Muscle layer of duodenum (tissue), 2 donors: Measurements from ENCODE around the gene EHF.
A peak's percentile ranks its signal among the peaks of the same experiment; 100 is the strongest.

Experiments
- H3K27ac ChIP-seq: one replicate; pipeline ENCODE4 v1.7.0; 2013; ENCODE audit warnings: mild to moderate bottlenecking, low read length
- H3K27me3 ChIP-seq: one replicate; pipeline ENCODE4 v1.7.0; 2013; ENCODE audit warnings: low read depth, mild to moderate bottlenecking, control low read depth, low read length
- H3K36me3 ChIP-seq, 2 donors: one replicate each; pipeline ENCODE4 v1.7.0; 2013; ENCODE audit warnings: low read length in 2 of 2, control low read depth in 1 of 2, mild to moderate bottlenecking in 1 of 2; ENCODE audit not compliant: insufficient read depth in 2 of 2, control insufficient read depth in 1 of 2
- H3K4me1 ChIP-seq, 2 donors: one replicate each; pipeline ENCODE4 v1.7.0; 2013; ENCODE audit warnings: low read length in 2 of 2, mild to moderate bottlenecking in 2 of 2, control low read depth in 1 of 2, moderate library complexity in 1 of 2; ENCODE audit not compliant: insufficient read depth in 2 of 2, control insufficient read depth in 1 of 2
- H3K4me3 ChIP-seq, 2 donors: one replicate each; pipeline ENCODE4 v1.7.0; 2013; ENCODE audit warnings: low read length in 2 of 2, low read depth in 1 of 2, mild to moderate bottlenecking in 1 of 2
- H3K9me3 ChIP-seq, 2 donors: one replicate each; pipeline ENCODE4 v1.7.0; 2013; ENCODE audit warnings: low read length in 2 of 2, control low read depth in 1 of 2, mild to moderate bottlenecking in 1 of 2; ENCODE audit not compliant: control insufficient read depth in 1 of 2
- donor health status: healthy.

The EHF gene

DNA sequence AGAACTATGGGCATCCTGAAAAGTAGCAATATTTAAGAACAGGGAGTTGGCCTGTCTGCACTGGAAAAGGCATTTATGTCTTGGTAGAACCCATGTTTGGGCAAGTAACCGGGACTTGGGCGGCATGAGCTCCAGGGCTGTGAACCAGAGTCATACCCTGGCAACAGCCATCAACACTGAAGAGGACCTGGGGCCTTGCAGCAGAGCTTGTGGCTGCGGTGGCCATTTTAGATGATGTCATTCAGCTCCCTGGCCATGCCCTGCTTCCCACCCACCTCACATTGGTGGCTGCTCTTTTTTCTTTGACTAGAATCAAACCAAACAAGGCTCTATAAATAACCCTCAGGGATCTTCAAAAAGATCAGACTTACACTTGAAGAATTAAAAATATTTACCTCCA, 26.6 kb downstream of the EHF start:
- Histone ChIP-seq H3K9me3 (no peaks in the 10 kb centered on the region), H3K27ac (no peak overlapping the region), H3K4me3 (no peak overlapping the region), H3K36me3 (no peaks in the 10 kb centered on the region), H3K27me3 (no peaks in the 10 kb centered on the region), H3K4me1 (no peaks in the 10 kb centered on the region)

DNA sequence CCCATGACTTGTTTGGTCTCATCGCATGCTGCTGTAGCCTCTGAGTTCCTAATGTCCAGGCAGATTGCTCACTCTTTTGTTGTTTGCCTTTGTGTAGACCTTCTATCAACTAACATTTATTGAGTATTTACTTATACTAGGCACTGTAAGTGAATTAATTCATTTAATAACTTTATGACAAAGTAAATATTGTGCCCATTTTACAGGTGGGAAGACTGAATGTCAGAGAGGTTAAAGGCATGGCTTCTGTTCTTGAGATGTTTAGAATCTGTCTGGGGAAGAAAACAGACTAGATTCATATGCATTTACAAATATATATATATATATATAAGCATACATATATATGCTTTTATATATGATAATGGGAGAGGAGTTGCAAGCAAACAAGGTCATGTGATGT, 27.1 kb downstream of the EHF start:
- Histone ChIP-seq H3K36me3 (no peaks in the 10 kb centered on the region), H3K4me1 (no peaks in the 10 kb centered on the region), H3K27ac (no peak overlapping the region), H3K27me3 (no peaks in the 10 kb centered on the region), H3K9me3 (no peaks in the 10 kb centered on the region), H3K4me3 (no peak overlapping the region)

DNA sequence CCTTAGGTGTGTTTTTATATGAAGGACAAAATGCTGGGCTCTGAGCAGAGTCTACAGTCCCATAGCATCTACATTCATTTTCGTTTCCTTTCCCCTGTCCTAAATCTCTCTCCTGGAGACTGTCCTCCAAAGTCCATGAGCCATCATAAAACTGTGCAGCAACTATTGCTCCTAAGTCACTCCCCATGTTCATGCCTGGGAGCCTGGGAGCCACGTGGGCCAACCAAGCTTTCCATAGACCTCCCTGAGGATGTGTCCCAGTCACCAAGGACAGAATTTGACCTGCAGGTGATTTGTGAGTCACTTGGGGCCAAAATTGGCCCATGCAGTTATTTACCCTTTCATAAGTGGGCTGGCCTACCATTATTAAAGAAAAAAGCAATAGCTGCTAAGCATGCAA, 28.7 kb downstream of the EHF start:
- Histone ChIP-seq H3K36me3 (no peaks in the 10 kb centered on the region), H3K4me3 (no peak overlapping the region), H3K9me3 (no peaks in the 10 kb centered on the region), H3K4me1 (peaks cover 0 to 3% of the 10 kb centered on the region in 2 donors), H3K27me3 (no peaks in the 10 kb centered on the region), H3K27ac (no peak overlapping the region)

DNA sequence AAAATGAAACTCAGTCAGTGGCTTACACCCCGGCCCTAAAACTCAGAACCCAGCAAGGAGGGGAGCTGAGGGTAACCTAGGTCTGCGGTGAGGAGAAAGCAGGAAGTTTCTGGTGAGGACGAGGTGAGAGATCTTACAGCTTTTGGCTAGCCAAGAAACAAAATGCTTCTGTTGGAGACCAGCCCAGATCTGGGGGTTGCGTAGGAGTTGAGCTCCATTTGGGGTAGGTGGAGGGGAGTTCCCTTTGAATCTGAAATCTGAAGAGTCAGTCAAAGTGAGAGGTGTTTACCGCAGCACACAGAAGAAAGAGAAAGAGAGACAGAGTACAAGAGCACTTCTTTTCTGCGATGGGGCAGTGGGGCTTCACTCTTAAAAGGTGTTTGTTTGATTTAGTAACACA, 29.6 kb downstream of the EHF start:
- H3K27ac ChIP-seq, result no peak overlapping the region

DNA sequence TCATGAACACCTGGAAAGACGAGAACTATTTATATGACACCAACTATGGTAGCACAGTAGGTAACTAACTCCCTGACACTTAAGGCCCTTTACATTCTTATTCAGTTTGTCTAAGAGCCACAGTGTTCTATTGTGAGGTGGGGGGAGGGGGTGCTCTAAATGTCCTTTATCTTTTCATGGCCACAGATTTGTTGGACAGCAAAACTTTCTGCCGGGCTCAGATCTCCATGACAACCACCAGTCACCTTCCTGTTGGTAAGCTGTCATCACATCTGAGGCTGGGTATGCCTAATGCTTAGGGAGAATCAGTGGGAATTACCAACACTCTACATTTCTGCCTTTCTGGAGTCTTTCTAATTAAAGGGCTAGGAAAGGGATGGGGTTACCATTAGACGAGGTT, 30.7 kb downstream of the EHF start:
- Histone ChIP-seq H3K36me3 (no peaks in the 10 kb centered on the region), H3K27ac (no peak overlapping the region), H3K4me1 (peaks cover 0 to 3% of the 10 kb centered on the region in 2 donors)

More for the DNA sequence above, 29.6 kb downstream of the EHF start:
- Histone ChIP-seq H3K27me3 (no peaks in the 10 kb centered on the region), H3K9me3 (no peaks in the 10 kb centered on the region), H3K4me1 (peaks cover 0 to 3% of the 10 kb centered on the region in 2 donors), H3K36me3 (no peaks in the 10 kb centered on the region), H3K4me3 (no peak overlapping the region)

DNA sequence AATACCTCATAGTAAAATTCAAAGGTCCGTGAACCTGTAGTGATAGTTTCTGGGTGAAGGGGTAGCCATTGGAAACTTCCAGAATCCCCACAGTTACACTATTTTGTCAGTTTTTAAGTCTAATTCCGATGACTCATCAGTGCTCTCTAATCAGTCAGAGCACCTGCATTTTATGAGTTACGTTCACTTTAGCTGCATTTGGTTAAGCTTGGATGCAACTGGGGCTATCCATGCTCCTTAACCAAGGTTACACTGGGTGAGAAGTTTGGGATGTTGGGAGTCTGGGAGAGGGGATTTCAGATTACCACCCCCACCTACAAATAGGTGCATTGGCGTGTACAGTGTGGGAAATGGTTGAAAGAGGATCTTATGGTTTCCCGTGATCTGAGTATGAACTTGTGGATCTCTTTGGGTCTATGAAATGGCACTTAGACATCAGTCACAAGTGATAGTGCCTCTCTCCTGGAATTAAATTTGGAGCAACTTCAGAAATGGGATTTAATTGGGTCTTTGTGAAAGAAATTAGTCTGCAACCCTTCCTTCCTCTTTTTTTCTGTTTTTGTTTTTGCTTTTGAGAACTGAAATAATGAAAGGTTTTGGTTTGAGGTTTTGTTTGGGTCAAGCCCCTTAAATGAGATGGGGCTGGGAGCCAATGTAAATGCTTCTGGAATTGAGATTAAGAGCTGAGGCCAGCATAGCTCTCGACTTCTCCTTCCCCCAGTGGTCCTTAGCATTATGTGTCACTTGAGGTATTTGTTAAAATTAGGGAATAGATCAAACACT, 31.5 kb downstream of the EHF start:
- Histone ChIP-seq H3K27ac (no peak overlapping the region), H3K4me1 (peaks cover 0 to 3% of the 10 kb centered on the region in 2 donors), H3K4me3 (no peak overlapping the region), H3K9me3 (no peaks in the 10 kb centered on the region), H3K36me3 (no peaks in the 10 kb centered on the region), H3K27me3 (no peaks in the 10 kb centered on the region)

More for the DNA sequence above, 30.7 kb downstream of the EHF start:
- Histone ChIP-seq H3K4me3 (no peak overlapping the region), H3K27me3 (no peaks in the 10 kb centered on the region), H3K9me3 (no peaks in the 10 kb centered on the region)

DNA sequence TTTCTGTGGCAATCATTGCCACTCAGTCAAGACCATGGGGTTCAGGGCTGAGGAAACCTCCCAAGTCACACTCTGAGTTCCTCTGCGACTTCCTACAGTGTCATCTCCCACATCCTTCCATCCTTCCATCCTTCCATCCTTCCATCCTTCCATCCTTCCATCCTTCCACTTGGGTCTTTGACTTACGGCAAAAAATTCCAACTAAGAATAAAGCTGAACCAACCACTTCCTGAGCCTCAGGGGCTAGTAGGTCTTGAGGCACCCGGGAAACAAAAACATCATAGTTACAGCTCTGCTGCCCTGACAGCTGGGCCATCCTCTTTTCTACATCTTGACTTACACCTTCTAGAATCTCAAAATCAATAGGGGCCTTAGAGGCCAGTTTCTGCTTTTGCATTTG, 32.1 kb downstream of the EHF start:
- peak overlapping the region; percentile 27 for H3K27ac ChIP-seq
- H3K9me3 ChIP-seq, result no peaks in the 10 kb centered on the region
- H3K4me3 ChIP-seq, result no peak overlapping the region
- H3K4me1 ChIP-seq, result peaks cover 0 to 3% of the 10 kb centered on the region in 2 donors
- H3K27me3 ChIP-seq, result no peaks in the 10 kb centered on the region
- H3K36me3 ChIP-seq, result no peaks in the 10 kb centered on the region

DNA sequence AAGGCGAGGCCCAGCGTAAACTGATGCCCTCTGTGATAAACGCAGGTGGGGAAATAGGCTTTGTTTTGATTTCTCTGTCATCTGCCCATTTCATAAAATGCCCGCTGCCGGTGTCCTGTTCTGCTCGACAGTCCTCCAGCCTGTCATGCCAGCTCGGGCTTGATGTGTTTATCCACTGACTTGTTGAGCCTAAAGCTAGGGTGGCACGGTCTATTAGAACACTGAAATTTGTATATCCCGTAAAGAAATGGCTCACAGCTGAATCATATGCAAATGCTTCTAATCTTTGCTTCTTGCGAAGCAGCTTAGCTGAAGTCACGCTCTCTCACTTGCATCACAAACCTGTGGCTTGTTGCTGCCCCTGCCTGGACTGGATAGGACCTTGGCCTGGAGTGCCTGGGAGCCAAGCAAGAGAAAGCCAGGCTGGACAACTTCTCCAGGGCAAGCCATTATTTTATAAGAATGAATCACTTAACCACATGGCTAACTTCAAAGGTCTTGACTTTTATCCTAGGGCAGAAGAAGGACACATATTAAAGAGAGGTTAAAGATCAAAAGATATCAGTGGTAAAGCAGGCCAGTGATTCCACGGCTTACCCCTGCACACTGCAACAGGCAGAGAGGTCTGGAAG, 33.1 kb downstream of the EHF start:
- Histone ChIP-seq H3K4me1 (peaks cover 0 to 3% of the 10 kb centered on the region in 2 donors), H3K9me3 (no peaks in the 10 kb centered on the region), H3K36me3 (no peaks in the 10 kb centered on the region), H3K27me3 (no peaks in the 10 kb centered on the region), H3K4me3 (no peak overlapping the region), H3K27ac (peak overlapping the region; percentile 27)

DNA sequence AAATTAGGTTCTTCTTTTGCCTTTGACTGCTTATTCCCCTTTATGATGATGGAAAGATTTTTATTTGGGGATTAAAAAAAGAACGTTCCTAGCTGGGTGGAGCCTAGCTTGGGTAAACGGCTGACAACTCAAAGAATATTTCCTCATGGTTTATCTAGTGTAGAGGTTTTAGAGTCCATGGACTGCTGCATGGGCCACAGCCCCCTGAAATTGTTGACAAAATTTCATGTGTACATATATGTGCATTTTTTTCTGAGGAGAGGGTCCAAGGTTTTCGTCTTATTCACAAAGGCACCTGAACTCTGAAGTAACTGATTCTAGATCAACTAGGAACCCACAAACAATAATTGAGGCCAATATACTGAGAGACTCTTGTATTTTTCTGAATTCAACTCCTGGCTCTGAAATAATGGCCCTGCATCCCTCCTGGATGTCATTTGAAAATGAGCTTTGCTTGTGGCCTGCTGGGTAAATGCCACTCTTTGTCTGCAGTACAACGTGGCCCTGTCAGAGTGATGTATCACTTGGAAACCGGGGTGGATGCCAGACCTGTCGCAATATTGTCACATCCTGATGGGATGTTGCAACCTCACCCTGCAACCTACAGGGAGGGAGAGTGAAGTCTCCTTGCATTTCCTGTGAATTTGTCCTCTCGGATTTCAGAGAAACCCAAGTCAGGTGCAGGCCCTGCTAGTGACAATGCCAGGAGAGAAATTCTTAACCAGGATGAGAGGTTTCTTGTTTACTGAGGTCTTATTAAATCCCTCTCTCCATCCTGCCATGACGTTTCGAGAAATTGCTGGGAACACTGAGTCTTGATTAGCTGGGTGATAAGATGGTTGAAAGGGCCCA, 33.8 kb downstream of the EHF start:
- H3K36me3 ChIP-seq, result no peaks in the 10 kb centered on the region
- no peak overlapping the region for H3K27ac ChIP-seq
- H3K9me3 ChIP-seq, result no peaks in the 10 kb centered on the region
- no peaks in the 10 kb centered on the region for H3K27me3 ChIP-seq
- H3K4me1 ChIP-seq, result peaks cover 0 to 3% of the 10 kb centered on the region in 2 donors
- no peak overlapping the region for H3K4me3 ChIP-seq

DNA sequence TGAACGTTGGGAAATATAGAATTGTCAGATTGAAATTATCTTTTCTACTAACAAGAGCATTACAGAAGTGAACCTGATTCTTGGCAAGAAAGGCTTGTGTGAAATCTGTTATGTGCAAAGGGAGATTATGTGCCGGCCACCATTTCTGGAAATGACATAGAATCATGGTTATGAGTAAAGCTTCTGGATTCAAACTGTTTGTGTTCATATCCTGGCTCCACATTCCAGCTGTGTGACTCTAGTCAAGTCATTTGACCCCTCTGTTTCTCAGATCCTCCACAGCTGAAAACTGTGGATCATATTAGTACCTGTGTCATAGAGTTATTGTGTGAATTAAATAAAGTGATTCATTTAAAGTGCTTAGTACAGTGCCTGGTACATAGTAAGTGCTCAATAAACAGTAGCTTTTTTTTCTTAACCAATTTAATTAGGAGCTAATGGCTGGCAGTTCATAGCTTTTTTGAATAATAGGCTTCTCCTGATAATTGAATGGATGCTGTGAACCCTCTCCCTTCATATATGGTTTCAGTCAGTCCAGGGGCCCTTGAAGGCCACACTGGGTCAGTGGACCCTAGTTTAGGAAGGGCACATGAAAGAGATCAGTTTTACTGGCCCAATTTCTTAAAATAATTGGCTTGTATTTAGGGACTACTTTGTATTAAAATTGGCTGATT, 34.6 kb downstream of the EHF start:
- H3K27ac ChIP-seq, result no peak overlapping the region
- no peak overlapping the region for H3K4me3 ChIP-seq
- H3K27me3 ChIP-seq, result no peaks in the 10 kb centered on the region
- H3K9me3 ChIP-seq, result no peaks in the 10 kb centered on the region
- H3K36me3 ChIP-seq, result no peaks in the 10 kb centered on the region
- peaks cover 0 to 3% of the 10 kb centered on the region in 2 donors for H3K4me1 ChIP-seq
